Activated naive CD4-positive, alpha-beta T cell treated with anti-CD3 and anti-CD28 coated beads, Interleukin-2, amount 50 U/mL, for 72 hours (primary cell): ENCODE results near the gene NTRK2. TPM values are rescaled to one million over a fixed set of nuclear protein-coding genes. Genes with fewer than 3 reads are reported as not detected.
"Not testable (repeated sequence)": the region's sequence is repeated elsewhere in the genome, so short reads cannot be mapped to it uniquely, and the experiment has no call there.

Experiments used
- ATAC-seq, 2 donors: fragments of 150-1000 bp; cut with Tn5 transposase; 2 replicates each; pipeline ENCODE4 v1.10.0; 2021; ENCODE audit warnings: mild to moderate bottlenecking in 2 of 2, moderate library complexity in 2 of 2
- DNase-seq, 2 donors: peaks; one replicate each; pipeline ENCODE4 v3.0.0; 2021 to 2022; ENCODE audit warnings: low spot score in 2 of 2
- H3K27ac Mint-ChIP-seq, 2 donors: one replicate each; pipeline ENCODE4 v1.8.0; 2022; ENCODE audit warnings: mild to moderate bottlenecking in 2 of 2, mixed read lengths in 2 of 2
- H3K36me3 Mint-ChIP-seq, 2 donors: one replicate each; pipeline ENCODE4 v1.8.0; 2022; ENCODE audit warnings: mixed read lengths in 2 of 2
- H3K9me3 Mint-ChIP-seq, 2 donors: one replicate each; pipeline ENCODE4 v1.8.0; 2022; ENCODE audit warnings: mixed read lengths in 2 of 2
- total RNA-seq, 2 donors: library from RNA; stranded (reverse); gene quantifications; one replicate each; pipeline ENCODE4 v1.2.3, GENCODE V29; 2022

Gene NTRK2
- total RNA-seq, 2 donors from 2014 or later = 0.16 to 0.21 TPM

GRCh38 chr9:84898618-84899017, 229.1 kb downstream of the NTRK2 start:
- not testable (repeated sequence) for ATAC-seq, H3K27ac Mint-ChIP-seq, DNase-seq, H3K9me3 Mint-ChIP-seq, H3K36me3 Mint-ChIP-seq

DNA sequence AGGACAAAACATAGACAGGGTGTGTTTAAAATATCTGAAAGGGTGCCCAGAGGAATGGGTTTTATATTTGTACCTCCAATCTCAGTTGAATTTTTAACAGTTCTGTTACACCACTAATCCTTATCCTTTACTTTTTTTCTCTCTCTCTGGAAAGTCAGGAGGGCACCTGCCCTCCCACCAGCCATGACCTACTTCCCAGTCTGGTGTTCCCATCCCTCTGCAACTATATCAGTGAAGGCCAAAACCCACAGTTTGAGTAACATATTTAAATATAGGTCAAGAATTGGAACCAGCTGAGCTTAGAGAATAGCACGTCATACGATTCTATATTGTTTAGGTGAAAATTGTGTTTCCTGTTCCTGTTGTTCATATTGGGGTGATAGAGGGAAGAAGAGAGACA, 229.8 kb downstream of the NTRK2 start:
- Mint-ChIP-seq H3K27ac (no peak overlapping the region), H3K36me3 (no peaks in the 10 kb centered on the region), H3K9me3 (no peaks in the 10 kb centered on the region)
- DNase-seq (no peak), ATAC-seq (no peak)

- DNase-seq (no peak), ATAC-seq (no peak)
- Mint-ChIP-seq H3K9me3 (no peaks in the 10 kb centered on the region), H3K27ac (no peak overlapping the region), H3K36me3 (no peaks in the 10 kb centered on the region)
These were observed 230.9 kb downstream of the NTRK2 start for GRCh38 chr9:84900421-84900820.

- H3K27ac Mint-ChIP-seq = no peak overlapping the region
- DNase-seq (no peak), ATAC-seq (no peak)
- H3K36me3 Mint-ChIP-seq = no peaks in the 10 kb centered on the region
- no peaks in the 10 kb centered on the region for H3K9me3 Mint-ChIP-seq
These were observed 234.4 kb downstream of the NTRK2 start for GRCh38 chr9:84903963-84904362.

DNA sequence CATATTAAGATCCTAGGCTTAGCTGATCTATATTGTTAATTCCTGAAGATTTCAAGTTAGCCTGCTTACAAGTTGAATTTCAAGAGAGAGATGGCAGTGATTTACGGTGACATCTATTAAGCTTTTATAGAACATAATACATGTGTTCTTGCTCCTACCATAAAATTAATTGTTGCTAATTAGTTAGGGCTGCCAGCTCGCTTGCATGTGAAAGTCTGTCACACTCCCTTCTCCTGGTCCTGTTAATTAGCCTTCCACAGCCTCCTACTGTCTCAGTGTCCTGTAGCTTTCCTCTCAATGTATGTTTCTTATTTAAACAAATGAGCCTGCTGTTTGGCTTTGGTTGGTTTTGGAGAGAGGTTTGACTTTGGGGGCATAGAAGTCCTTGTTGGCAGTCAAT, 247.2 kb downstream of the NTRK2 start:
- H3K9me3 Mint-ChIP-seq = peaks cover 0 to 5% of the 10 kb centered on the region in 2 donors
- H3K36me3 Mint-ChIP-seq = no peaks in the 10 kb centered on the region
- DNase-seq (no peak), ATAC-seq (no peak)
- no peak overlapping the region for H3K27ac Mint-ChIP-seq

DNA sequence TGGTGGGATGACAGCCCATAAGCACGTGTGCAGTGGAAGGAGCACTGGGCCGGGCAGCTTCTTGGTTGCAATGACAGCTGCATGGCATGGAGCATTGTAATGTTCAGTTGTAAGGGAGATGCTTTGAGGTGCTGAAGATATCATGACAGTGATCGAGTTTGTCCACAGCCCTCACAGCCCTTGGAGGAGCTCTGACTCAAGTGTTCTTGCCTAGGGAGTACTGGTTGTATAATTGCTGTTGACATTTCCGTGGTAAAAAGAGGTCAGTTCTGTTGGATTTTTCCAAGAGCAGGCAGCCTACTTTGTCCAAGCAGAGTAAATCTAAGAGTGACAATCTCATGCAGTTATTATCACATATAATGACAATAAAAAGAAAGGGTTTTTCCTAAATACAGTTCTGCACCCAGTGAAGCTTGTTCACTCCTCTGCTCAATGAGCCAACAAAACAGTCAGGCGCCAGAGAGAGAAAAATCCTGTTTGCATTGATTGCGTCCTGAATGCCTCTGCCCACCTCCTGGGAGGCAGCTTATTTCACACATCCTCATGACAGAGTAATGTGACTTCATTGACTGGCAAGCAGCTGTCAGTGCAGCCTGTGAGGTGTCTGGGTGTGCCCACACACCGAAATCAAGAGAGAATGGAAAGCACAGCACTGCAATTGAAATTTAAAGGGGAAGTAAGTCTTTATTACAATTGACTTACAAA, 248.0 kb downstream of the NTRK2 start:
- Mint-ChIP-seq H3K27ac (no peak overlapping the region), H3K9me3 (peaks cover 0 to 4% of the 10 kb centered on the region in 2 donors), H3K36me3 (no peaks in the 10 kb centered on the region)
- ATAC-seq (no peak), DNase-seq (no peak)

DNA sequence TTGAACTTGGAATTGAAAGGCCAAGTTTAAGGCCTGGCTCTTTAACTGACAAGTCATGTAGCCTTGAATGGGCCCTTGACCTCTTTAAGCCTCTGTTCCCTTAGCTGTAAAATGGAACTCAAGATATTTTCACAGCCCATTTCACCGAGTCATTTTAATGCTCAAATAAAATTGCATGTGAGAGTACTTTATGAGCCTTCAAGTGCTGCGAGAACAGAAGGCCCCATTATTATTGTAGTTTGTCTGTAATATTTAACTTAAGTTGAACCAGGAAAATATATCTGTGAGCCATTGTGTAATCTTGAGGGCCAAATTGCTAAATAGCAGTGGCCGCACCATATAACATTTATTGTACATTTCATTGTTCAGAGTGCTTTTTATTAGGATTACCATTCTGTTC, 249.9 kb downstream of the NTRK2 start:
- ATAC-seq (no peak), DNase-seq (no peak)
- peaks cover 0 to 7% of the 10 kb centered on the region in 2 donors for H3K9me3 Mint-ChIP-seq
- no peak overlapping the region for H3K27ac Mint-ChIP-seq
- no peaks in the 10 kb centered on the region for H3K36me3 Mint-ChIP-seq

GRCh38 chr9:84921175-84921574, 251.6 kb downstream of the NTRK2 start:
- no peaks in the 10 kb centered on the region for H3K36me3 Mint-ChIP-seq
- DNase-seq = no peak
- H3K27ac Mint-ChIP-seq = no peak overlapping the region
- ATAC-seq = no peak
- peaks cover 0 to 3% of the 10 kb centered on the region in 2 donors for H3K9me3 Mint-ChIP-seq

- DNase-seq = no peak
- peaks cover 0 to 3% of the 10 kb centered on the region in 2 donors for H3K9me3 Mint-ChIP-seq
- ATAC-seq = no peak
- no peaks in the 10 kb centered on the region for H3K36me3 Mint-ChIP-seq
- no peak overlapping the region for H3K27ac Mint-ChIP-seq
These were observed 252.5 kb downstream of the NTRK2 start for GRCh38 chr9:84922051-84922450.

- H3K36me3 Mint-ChIP-seq = no peaks in the 10 kb centered on the region
- no peak overlapping the region for H3K27ac Mint-ChIP-seq
- peaks cover 0 to 3% of the 10 kb centered on the region in 2 donors for H3K9me3 Mint-ChIP-seq
- DNase-seq (no peak), ATAC-seq (no peak)
These were observed 254.7 kb downstream of the NTRK2 start for GRCh38 chr9:84924266-84924665.

DNA sequence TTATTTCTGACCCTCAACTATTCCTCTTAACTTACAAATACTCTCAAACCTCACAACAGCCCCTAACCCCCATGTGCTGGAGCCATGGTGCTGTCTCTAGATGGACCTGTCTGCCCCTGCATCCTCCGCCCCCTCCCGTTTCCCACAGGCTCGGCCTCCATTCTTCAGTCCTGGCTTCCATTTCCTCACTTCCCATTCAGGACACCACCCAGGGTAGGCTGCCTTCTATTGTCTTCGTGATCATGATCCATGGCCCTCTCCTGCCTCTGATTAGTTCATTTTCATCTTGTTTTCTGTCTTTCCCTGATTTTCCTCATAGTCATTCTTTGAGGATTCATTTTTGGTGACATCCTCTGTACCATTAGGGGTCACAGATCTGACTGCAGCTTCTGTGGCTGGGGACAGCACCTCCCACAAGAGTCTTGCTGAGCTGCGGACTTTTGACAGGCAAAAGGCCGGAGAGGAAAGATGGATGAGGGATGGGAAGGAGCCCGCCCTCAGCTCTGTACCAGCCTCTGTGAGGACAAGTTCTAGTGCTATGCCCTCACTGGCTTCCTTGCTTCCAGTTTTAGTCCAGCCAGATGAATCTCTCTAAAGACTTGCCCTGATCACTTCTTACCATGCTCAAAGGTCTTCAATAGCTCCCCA, 255.8 kb downstream of the NTRK2 start:
- no peak overlapping the region for H3K27ac Mint-ChIP-seq

DNA sequence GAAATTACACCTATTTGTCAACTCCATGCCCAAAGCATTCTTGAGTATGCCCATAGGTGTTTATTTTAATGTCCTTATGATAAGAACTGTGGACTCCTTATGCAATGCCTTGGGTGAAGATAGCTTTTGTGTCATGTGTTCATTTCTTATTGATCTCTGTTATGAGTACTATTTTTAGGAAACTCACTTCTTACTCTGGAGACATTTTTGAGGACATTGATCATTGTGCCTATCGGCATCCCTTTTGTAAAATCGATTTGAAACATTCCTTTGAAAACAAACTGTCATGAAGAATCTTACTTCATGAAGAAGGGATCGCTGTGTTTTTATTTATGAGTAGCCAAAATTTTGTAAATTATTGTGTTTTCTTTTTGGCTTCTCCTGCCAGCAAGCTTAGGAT, 257.3 kb downstream of the NTRK2 start:
- Mint-ChIP-seq H3K36me3 (no peaks in the 10 kb centered on the region), H3K9me3 (peaks cover 0 to 3% of the 10 kb centered on the region in 2 donors), H3K27ac (no peak overlapping the region)
- DNase-seq (no peak), ATAC-seq (no peak)

More for the DNA sequence above, 255.8 kb downstream of the NTRK2 start:
- no peaks in the 10 kb centered on the region for H3K36me3 Mint-ChIP-seq
- ATAC-seq (no peak), DNase-seq (no peak)
- peaks cover 0 to 3% of the 10 kb centered on the region in 2 donors for H3K9me3 Mint-ChIP-seq

GRCh38 chr9:84928419-84928818, 258.9 kb downstream of the NTRK2 start:
- peaks cover 0 to 3% of the 10 kb centered on the region in 2 donors for H3K9me3 Mint-ChIP-seq
- no peak for DNase-seq
- no peak for ATAC-seq
- H3K36me3 Mint-ChIP-seq = no peaks in the 10 kb centered on the region
- no peak overlapping the region for H3K27ac Mint-ChIP-seq

GRCh38 chr9:84929068-84929467, 259.5 kb downstream of the NTRK2 start:
- Mint-ChIP-seq H3K9me3 (no peaks in the 10 kb centered on the region), H3K36me3 (no peaks in the 10 kb centered on the region), H3K27ac (no peak overlapping the region)
- no peak for ATAC-seq
- DNase-seq = no peak

DNA sequence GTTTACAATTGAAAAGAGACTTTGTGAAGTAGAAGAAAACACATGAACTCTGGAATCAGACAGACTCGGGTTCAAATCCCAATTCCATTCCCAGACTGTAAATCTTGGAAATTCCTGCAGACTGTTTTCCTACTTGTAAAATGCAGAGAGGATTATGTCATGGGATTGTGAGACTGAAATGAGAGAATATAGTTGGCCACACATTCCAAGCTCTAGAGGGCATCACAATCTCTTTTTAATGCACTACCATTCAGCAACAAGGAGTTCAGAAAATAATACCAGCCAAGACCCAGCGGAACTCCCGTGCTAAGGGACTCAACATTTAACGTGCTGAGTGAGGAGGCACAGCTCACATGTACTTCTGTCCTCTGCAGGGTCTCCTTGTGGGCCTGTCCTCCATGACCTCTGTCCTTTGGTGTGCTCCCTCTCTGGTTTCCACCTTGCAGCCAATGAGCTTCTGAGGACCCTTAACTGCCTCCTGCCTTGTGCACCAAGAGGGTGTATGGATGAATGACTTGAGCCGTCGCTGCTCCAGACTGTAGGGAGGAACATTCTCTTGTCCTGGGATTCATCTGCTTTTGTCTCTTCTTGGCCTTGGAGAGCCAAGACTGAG, 263.5 kb downstream of the NTRK2 start:
- no peak overlapping the region for H3K27ac Mint-ChIP-seq
- DNase-seq (no peak), ATAC-seq (no peak)
- H3K9me3 Mint-ChIP-seq = no peaks in the 10 kb centered on the region
- no peaks in the 10 kb centered on the region for H3K36me3 Mint-ChIP-seq

DNA sequence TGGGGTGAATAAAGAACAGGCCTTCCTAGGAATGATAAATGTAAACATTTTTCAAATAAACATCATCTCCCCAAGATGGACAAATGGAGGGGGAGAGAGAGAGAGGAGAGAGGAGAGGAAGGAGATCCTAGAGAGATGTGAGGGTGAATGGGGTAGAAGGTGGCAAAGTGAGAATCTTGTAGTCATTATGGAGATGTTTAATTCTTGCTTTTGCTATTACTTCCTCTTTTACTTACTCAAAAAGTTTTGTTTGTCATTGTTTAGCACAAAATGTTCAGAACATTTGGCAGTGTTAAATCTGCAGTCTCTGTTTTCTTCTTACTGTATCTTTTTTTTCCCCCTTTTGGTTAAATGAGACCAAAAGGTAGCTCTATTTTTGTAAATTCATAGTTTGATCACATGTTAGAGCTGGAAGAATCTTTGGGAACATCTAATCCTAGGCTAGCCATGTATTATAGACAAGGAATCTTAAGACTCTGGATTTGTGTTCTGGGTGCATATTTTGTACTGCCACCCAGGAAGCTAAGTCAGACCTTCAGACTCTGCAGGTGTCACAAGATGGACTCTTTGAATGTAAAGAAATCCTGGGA, 266.1 kb downstream of the NTRK2 start:
- ATAC-seq (no peak), DNase-seq (no peak)
- H3K27ac Mint-ChIP-seq = no peak overlapping the region

GRCh38 chr9:84937180-84937579, 267.7 kb downstream of the NTRK2 start:
- no peak overlapping the region for H3K27ac Mint-ChIP-seq
- no peaks in the 10 kb centered on the region for H3K36me3 Mint-ChIP-seq
- no peaks in the 10 kb centered on the region for H3K9me3 Mint-ChIP-seq
- ATAC-seq = no peak
- no peak for DNase-seq

More for the DNA sequence above, 266.1 kb downstream of the NTRK2 start:
- no peaks in the 10 kb centered on the region for H3K36me3 Mint-ChIP-seq
- H3K9me3 Mint-ChIP-seq = no peaks in the 10 kb centered on the region
